Body of pancreas (tissue), 4 donors: ENCODE measurements around the gene ECM2.

Experiments
- POLR2A ChIP-seq, 3 donors: fragments of 450-650 bp; IDR thresholded peaks; one replicate each; pipeline ENCODE4 v1.6.1; 2016; ENCODE audit warnings: antibody characterized with exemption in 3 of 3, mild to moderate bottlenecking in 2 of 3
- TF ChIP-seq, protein P1 (sequence below), 7 experiments: fragments of 450-650 bp in 4 of 7; fragments of 200-600 bp in 3 of 7; sonication (generic) in 3 of 7; IDR thresholded peaks; one replicate each; pipeline ENCODE4 v1.5.1; 2016 to 2019; ENCODE audit warnings: antibody characterized with exemption in 7 of 7

DNA sequence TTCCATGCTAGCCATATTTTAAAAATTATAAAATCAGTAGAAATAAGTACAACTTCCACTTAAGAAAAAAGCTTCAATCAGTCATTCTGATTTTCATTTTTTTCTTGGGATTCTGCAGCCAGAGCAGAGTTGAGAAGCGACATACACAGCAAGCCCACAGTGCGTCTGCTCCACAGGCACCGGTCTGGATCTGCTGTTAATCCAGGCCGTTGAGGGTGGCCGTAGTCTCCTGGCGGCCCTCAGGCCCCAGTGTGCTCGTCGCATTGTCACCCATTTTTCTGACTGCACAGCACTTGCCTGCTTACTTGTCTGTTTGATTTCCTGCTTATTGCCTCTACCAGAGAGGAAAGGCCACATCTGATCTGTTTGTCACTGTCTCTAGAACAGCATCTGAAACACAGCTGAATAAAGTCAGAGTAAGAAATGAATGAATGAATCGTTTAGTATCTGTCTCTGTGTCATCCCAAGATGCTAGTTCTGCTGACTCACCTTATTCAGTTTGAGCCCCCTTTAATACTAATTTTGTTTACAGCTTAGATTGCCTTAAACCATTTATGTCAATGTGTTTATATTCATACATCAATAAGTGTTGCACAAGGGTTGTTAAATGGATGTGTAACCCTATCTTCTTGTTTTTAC, 41.9 kb downstream of the ECM2 start:
- TF ChIP-seq, protein P1, sequence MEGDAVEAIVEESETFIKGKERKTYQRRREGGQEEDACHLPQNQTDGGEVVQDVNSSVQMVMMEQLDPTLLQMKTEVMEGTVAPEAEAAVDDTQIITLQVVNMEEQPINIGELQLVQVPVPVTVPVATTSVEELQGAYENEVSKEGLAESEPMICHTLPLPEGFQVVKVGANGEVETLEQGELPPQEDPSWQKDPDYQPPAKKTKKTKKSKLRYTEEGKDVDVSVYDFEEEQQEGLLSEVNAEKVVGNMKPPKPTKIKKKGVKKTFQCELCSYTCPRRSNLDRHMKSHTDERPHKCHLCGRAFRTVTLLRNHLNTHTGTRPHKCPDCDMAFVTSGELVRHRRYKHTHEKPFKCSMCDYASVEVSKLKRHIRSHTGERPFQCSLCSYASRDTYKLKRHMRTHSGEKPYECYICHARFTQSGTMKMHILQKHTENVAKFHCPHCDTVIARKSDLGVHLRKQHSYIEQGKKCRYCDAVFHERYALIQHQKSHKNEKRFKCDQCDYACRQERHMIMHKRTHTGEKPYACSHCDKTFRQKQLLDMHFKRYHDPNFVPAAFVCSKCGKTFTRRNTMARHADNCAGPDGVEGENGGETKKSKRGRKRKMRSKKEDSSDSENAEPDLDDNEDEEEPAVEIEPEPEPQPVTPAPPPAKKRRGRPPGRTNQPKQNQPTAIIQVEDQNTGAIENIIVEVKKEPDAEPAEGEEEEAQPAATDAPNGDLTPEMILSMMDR (IDR thresholded peaks at IDR 0.05): no peak
- TF ChIP-seq POLR2A (IDR thresholded peaks at IDR 0.05): no peak
